ENCODE measurements around the gene FAM20C. TPM values are rescaled to one million over a fixed set of nuclear protein-coding genes. Genes with fewer than 3 reads are reported as not detected.
A peak's percentile ranks its signal among the peaks of the same experiment; 100 is the strongest.

FAM20C gene
- 10 to 100 TPM; 15.8 to 20.4 (median 18.7) TPM for total RNA-seq

DNA sequence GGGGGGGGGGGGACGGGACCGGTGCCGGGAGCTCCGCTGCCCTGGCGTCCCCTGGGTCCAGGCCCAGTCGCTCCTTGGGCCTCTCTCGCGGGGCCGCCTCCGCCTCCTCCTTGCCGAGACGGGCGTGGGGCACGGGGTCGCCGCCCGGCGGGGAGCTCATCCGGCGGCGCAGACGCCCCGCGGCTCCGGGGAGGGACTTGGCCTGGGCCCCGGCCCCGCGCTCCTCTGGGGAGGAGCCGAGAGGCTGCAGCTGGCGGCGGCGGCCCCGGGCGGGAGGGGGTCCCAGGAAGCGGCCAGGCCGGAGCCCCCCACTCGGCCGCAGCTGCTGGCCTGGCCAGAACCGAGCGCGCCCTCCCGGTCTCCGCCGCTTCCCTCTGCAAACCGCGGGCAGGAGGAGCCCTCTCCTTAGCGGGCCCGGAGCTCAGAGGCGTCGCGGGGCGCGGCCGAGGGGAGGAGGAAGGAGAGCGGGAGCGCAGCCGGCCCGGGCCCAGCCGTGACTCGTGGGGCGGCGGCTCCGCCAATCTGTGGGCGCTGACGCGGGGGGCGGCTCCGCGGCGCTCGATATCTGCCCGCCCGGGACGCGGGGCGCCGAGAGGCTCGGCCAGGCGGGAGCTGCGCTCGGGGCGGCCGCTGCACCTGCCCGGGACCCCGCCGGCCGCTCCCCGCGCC, at the start of gene FAM20C:
Gene FAM20C, plus strand, starts transcription at position 591 of the 669 bp plus-strand sequence. CDS start 629 bp downstream, outside the sequence.
- Histone ChIP-seq H3K27ac (peak within 1 kb of the TSS; percentile 87), H3K36me3 (peaks cover 17% of the 10 kb centered on the region), H3K27me3 (no peaks in the 10 kb centered on the region), H3K4me3 (peak within 1 kb of the TSS; percentile 82), H3K4me1 (peaks cover 49% of the 10 kb centered on the region), H3K9me3 (no peaks in the 10 kb centered on the region)
- DNase-seq (ENCODE audit: low spot score in 2 of 2) = peak; percentile 87 to 90
- TF ChIP-seq EP300 (IDR thresholded peaks at IDR 0.05) = no peak
- peak in 1 of 2 donors; percentile 58 for TF ChIP-seq POLR2A (IDR thresholded peaks at IDR 0.05)
- no CpG with 5 or more reads among the region's 89 CpGs for WGBS

DNA sequence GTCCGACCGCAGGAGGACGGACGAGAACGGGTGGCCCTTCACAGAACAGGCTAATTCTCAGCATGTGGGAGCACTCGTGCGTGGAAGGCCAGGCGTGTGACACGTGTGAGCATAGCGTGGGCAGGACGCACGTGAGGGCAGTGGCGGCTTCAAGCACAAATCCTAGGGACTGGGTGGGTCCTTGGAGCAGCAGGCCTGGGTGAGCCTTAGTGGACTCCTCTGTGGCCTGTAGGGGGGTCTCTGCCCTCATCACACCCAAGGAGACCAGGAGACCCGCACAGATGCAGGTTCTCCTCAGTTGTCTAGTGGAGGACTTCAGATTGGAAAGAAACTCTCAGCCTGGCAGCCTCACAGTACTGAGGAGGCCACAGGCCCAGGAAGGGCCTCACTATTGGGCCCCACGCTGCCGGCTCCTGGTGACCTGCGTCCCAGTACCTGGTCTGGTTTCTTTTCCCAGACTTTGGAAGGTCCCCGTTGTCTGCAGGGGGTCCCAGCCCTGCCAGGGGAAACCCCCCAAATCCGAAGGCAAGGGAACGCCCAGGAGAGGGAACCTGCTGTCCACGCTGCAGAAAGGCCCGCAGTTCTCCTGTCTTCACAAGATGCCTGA, 49.1 kb upstream of the FAM20C start:
- TF ChIP-seq, protein P1, sequence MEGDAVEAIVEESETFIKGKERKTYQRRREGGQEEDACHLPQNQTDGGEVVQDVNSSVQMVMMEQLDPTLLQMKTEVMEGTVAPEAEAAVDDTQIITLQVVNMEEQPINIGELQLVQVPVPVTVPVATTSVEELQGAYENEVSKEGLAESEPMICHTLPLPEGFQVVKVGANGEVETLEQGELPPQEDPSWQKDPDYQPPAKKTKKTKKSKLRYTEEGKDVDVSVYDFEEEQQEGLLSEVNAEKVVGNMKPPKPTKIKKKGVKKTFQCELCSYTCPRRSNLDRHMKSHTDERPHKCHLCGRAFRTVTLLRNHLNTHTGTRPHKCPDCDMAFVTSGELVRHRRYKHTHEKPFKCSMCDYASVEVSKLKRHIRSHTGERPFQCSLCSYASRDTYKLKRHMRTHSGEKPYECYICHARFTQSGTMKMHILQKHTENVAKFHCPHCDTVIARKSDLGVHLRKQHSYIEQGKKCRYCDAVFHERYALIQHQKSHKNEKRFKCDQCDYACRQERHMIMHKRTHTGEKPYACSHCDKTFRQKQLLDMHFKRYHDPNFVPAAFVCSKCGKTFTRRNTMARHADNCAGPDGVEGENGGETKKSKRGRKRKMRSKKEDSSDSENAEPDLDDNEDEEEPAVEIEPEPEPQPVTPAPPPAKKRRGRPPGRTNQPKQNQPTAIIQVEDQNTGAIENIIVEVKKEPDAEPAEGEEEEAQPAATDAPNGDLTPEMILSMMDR (IDR thresholded peaks at IDR 0.05) = no peak
- TF ChIP-seq POLR2AphosphoS5 (IDR thresholded peaks at IDR 0.05) (no peak), EP300 (IDR thresholded peaks at IDR 0.05) (no peak), POLR2A (IDR thresholded peaks at IDR 0.05) (no peak)
- no peaks in the 10 kb centered on the region for H3K9me3 ChIP-seq
- DNase-seq (ENCODE audit: low spot score in 2 of 2) = peak; percentile 44 to 74
- no peak overlapping the region for H3K27ac ChIP-seq
- peaks cover 8% of the 10 kb centered on the region for H3K27me3 ChIP-seq
- H3K4me1 ChIP-seq = peaks cover 10% of the 10 kb centered on the region
- H3K36me3 ChIP-seq = peaks cover 6% of the 10 kb centered on the region
- no peak overlapping the region for H3K4me3 ChIP-seq
- WGBS = 92% methylated on average over 18 of the region's 22 CpGs

DNA sequence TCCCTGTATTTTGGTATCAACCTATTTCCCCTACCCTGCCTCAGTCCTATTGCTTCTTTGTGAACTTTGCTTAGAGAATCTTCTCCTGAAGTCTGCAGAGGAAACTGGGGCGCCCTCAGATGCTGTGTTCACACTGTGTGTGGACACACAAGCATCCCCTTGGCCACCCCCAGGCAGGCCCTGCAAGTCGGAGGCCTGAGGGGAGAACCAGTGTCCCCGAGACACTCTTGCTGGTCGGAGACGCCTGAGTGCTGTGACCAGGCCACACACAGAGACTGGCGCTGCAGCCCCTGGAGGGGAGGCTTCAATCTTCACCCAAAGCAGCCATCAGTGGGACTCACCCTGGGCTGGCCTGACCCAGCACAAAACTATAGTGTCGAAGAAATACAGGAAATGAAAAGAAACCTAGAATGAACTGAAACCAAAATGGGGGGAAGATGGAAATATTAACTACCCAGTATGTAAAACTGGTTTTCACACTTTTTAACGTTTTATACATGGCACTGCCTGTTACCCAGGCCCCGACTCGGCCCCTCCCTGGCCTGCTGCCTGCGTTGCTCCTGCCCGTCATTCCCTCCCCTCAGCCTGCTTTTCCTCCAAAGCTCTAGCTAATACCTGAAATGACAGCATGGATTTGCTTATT, 48.4 kb upstream of the FAM20C start:
- Histone ChIP-seq H3K4me1 (peaks cover 15% of the 10 kb centered on the region), H3K9me3 (no peaks in the 10 kb centered on the region), H3K36me3 (peaks cover 6% of the 10 kb centered on the region), H3K27me3 (peaks cover 7% of the 10 kb centered on the region), H3K4me3 (no peak overlapping the region), H3K27ac (no peak overlapping the region)
- DNase-seq (ENCODE audit: low spot score in 2 of 2) = peak; percentile 44 to 71
- WGBS = 87% methylated on average over 12 of the region's 12 CpGs
- TF ChIP-seq EP300 (IDR thresholded peaks at IDR 0.05) = no peak
- TF ChIP-seq POLR2AphosphoS5 (IDR thresholded peaks at IDR 0.05) = no peak
- TF ChIP-seq, protein P1 (IDR thresholded peaks at IDR 0.05) = no peak
- no peak for TF ChIP-seq POLR2A (IDR thresholded peaks at IDR 0.05)

DNA sequence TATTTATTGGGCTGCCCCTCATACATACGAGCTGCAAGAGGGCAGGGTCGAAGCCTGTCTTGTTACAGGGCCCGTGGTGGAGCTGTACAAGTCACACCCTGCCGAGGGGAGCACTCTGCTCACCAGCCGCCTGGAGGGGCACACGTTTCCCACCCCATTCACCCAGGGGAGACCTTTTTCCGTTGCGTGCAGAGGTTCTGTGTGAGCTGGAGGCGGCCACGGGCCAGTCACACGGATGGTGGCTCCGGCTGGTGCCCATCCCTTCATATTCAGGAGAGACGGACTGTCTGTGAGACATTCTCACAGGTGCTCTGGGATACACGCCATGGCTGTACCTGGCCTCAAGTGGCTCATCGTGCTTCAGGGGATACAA, 47.9 kb upstream of the FAM20C start:
- H3K36me3 ChIP-seq = peaks cover 6% of the 10 kb centered on the region
- peaks cover 2% of the 10 kb centered on the region for H3K27me3 ChIP-seq
- 93% methylated on average over 15 of the region's 15 CpGs for WGBS
- H3K27ac ChIP-seq = no peak overlapping the region
- H3K4me3 ChIP-seq = no peak overlapping the region
- TF ChIP-seq EP300 (IDR thresholded peaks at IDR 0.05) = no peak
- TF ChIP-seq, protein P1 (IDR thresholded peaks at IDR 0.05) = no peak
- no peak for TF ChIP-seq POLR2A (IDR thresholded peaks at IDR 0.05)
- no peak for TF ChIP-seq POLR2AphosphoS5 (IDR thresholded peaks at IDR 0.05)
- DNase-seq (ENCODE audit: low spot score in 2 of 2) = peak; percentile 31 to 40
- H3K4me1 ChIP-seq = peaks cover 15% of the 10 kb centered on the region
- no peaks in the 10 kb centered on the region for H3K9me3 ChIP-seq

DNA sequence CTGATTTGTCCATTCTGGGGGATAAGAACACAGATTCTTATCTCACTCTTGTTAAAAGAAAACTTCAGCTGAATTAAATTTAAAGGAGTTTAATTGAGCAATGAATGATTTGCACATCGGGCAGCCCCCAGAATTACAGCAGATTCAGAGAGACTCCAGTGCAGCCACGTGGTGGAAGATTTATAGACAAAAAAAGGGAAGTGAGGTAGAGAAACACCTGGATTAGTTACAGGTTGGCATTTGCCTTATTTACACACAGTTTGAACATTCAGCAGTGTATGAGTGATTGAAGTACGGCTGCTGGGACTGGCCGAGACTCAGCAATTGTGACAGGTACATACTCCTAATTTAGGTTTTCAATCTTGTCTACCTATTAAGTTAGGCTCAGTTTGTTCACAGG, 46.5 kb upstream of the FAM20C start:
- H3K27me3 ChIP-seq = no peaks in the 10 kb centered on the region
- no peak overlapping the region for H3K4me3 ChIP-seq
- no peak overlapping the region for H3K27ac ChIP-seq
- H3K36me3 ChIP-seq = peaks cover 6% of the 10 kb centered on the region
- 62% methylated on average over 4 of the region's 4 CpGs for WGBS
- DNase-seq (ENCODE audit: low spot score in 2 of 2) = no peak
- TF ChIP-seq POLR2AphosphoS5 (IDR thresholded peaks at IDR 0.05) (no peak), EP300 (IDR thresholded peaks at IDR 0.05) (no peak), POLR2A (IDR thresholded peaks at IDR 0.05) (no peak)
- TF ChIP-seq, protein P1 (IDR thresholded peaks at IDR 0.05) = no peak
- H3K9me3 ChIP-seq = no peaks in the 10 kb centered on the region
- peaks cover 25% of the 10 kb centered on the region for H3K4me1 ChIP-seq

Data from suprapubic skin (tissue), 4 donors.